SH-SY5Y (cell line): ENCODE measurements around the gene ZFPM1.

Experiments
- GATA2 ChIP-seq: IDR thresholded peaks from 2 replicates; pipeline ENCODE4 v1.6.1; 2011; ENCODE audit warnings: mild to moderate bottlenecking, low read depth, low read length
- GATA3 ChIP-seq: IDR thresholded peaks from 2 replicates; pipeline ENCODE4 v1.6.1; 2011; ENCODE audit warnings: low read depth, mild to moderate bottlenecking, low read length, moderate library complexity

- no peak for TF ChIP-seq GATA3
- TF ChIP-seq GATA2, result no peak
Observed at GRCh38 chr16:88460496-88461330, 7.6 kb downstream of the ZFPM1 start.
